K562 (cell line): ENCODE data around the gene CNNM4. TPM values are rescaled to one million over a fixed set of nuclear protein-coding genes. Genes with fewer than 3 reads are reported as not detected.

Experiments
- CCNT2 ChIP-seq: IDR thresholded peaks from 2 replicates; pipeline ENCODE4 v1.6.1; 2011; ENCODE audit warnings: borderline replicate concordance, low read depth, mild to moderate bottlenecking, moderate library complexity, mixed read lengths, low read length; ENCODE audit not compliant: insufficient read length; ENCODE audit errors: extremely low read depth
- GABPA ChIP-seq: fragments of 200-800 bp; sonication (Bioruptor generic); conservative IDR thresholded peaks from 2 replicates; pipeline ENCODE4 v1.6.1; 2016; ENCODE audit warnings: low read depth, missing genetic modification characterization, missing compliant biosample characterization
- GTF2A2 ChIP-seq: IDR thresholded peaks from 2 replicates; pipeline ENCODE4 v1.6.1; 2016; ENCODE audit warnings: mild to moderate bottlenecking, missing genetic modification characterization, missing compliant biosample characterization
- HDGF ChIP-seq: fragments of 450-650 bp; IDR thresholded peaks from 2 replicates; pipeline ENCODE4 v1.6.1; 2016
- IRF2 ChIP-seq: sonication (generic); formaldehyde crosslinking; IDR thresholded peaks from 2 replicates; pipeline ENCODE4 v1.8.1; 2022; ENCODE audit warnings: mild to moderate bottlenecking, missing genetic modification reagents
- KAT8 ChIP-seq: fragments of 450-650 bp; IDR thresholded peaks from 2 replicates; pipeline ENCODE4 v1.6.1; 2016; ENCODE audit warnings: low read depth, mild to moderate bottlenecking
- ZBTB7A ChIP-seq: IDR thresholded peaks from 2 replicates; pipeline ENCODE4 v1.6.1; 2011; ENCODE audit warnings: low read depth, mild to moderate bottlenecking, low read length, moderate library complexity, borderline replicate concordance; ENCODE audit not compliant: control insufficient read depth
- ZC3H8 ChIP-seq: fragments of 450-650 bp; IDR thresholded peaks from 2 replicates; pipeline ENCODE4 v1.6.1; 2017
- ZNF717 ChIP-seq: fragments of 250-450 bp; sonication (Bioruptor Pico); IDR thresholded peaks from 2 replicates; pipeline ENCODE4 v1.5.0; 2021
- polyA plus RNA-seq, 8 experiments: library from polyadenylated mRNA; depleted of rRNA in 4 of 8; stranded (reverse) in 5 of 8; unstranded in 3 of 8; fragments of >200 nt; fragmentation: Nextera tagmentation in 2 of 8; fragmentation: Illumina TruSeq in 1 of 8; extraction: Ambion mirVana in 2 of 8; extraction: Trizol in 1 of 8; gene quantifications; 2 replicates each; pipeline versions ENCODE4 v1.2.1 to v1.2.3, GENCODE V29; 2011 to 2014; ENCODE audit warnings: inconsistent platforms in 1 of 8, missing spikeins in 1 of 8
- total RNA-seq, 7 experiments: library from RNA; depleted of rRNA in 6 of 7; stranded (reverse); fragments of >200 nt in 6 of 7; fragmentation: Illumina TruSeq in 2 of 7; extraction: Trizol in 2 of 7; gene quantifications; 2 replicates each; pipeline versions ENCODE4 v1.2.1 to v1.2.3, GENCODE V29; 2011 to 2021; ENCODE audit warnings: low replicate concordance in 1 of 7
- TF ChIP-seq, protein P1 (sequence below), 2 experiments: fragments of 450-650 bp in 1 of 2; IDR thresholded peaks; 2 replicates each; pipeline ENCODE4 v1.6.1; 2011 to 2017; ENCODE audit warnings: low read depth in 2 of 2, antibody characterized with exemption in 1 of 2, borderline replicate concordance in 1 of 2, low read length in 1 of 2, mild to moderate bottlenecking in 1 of 2, mixed read lengths in 1 of 2; ENCODE audit not compliant: control insufficient read depth in 1 of 2
- TF ChIP-seq, protein P2 (sequence below), 2 experiments: fragments of 450-650 bp; formaldehyde crosslinking in 1 of 2; IDR thresholded peaks; 2 replicates each; pipeline versions ENCODE4 v1.4.0 to v1.6.1; 2014 to 2020; ENCODE audit warnings: mild to moderate bottlenecking in 2 of 2, borderline replicate concordance in 1 of 2, low read depth in 1 of 2

Gene CNNM4
- total and polyA plus RNA-seq, 9 of the 15 experiments (the other 6 are each of a cell fraction or from before 2014, with no cell fraction given), result 0.96 to 6.3 (median 2.8) TPM

DNA sequence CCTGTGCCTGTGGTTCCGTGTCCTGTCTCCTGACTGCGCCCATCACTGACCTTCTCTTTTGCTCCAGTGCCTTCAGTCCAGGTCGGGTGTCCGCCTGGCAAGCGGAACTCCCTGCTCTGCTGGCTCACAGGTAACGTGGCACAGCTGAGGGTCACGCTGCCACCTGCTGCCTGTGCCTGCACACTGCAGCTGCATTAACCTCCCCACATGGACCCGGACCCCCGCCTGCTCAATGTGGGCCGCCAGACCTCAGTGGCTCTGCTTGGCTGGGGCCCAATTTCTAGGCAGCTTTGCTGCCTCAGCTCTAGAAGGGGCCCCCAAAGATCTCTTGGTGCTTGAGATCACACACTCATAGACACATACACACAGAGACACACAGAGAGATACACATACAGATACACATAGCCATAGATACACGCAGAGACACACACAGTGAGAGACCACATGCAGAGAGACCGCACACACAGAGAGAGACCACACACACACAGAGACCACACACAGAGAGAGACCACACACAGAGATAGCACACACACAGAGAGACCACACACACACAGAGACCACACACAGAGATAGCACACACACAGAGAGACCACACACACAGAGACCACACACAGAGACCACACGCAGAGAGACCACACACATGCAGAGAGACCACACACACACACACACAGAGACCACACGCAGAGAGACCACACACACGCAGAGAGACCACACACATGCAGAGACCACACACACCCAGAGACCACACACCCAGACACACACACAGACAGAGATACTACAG, 40.5 kb downstream of the CNNM4 start (continued):
- no peak for TF ChIP-seq GTF2A2 (tag)
- TF ChIP-seq CCNT2, result no peak
- TF ChIP-seq, protein P1, sequence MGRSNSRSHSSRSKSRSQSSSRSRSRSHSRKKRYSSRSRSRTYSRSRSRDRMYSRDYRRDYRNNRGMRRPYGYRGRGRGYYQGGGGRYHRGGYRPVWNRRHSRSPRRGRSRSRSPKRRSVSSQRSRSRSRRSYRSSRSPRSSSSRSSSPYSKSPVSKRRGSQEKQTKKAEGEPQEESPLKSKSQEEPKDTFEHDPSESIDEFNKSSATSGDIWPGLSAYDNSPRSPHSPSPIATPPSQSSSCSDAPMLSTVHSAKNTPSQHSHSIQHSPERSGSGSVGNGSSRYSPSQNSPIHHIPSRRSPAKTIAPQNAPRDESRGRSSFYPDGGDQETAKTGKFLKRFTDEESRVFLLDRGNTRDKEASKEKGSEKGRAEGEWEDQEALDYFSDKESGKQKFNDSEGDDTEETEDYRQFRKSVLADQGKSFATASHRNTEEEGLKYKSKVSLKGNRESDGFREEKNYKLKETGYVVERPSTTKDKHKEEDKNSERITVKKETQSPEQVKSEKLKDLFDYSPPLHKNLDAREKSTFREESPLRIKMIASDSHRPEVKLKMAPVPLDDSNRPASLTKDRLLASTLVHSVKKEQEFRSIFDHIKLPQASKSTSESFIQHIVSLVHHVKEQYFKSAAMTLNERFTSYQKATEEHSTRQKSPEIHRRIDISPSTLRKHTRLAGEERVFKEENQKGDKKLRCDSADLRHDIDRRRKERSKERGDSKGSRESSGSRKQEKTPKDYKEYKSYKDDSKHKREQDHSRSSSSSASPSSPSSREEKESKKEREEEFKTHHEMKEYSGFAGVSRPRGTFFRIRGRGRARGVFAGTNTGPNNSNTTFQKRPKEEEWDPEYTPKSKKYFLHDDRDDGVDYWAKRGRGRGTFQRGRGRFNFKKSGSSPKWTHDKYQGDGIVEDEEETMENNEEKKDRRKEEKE (IDR thresholded peaks at IDR 0.05; ENCODE audit: borderline replicate concordance in 1 of 2, control insufficient read depth in 1 of 2, low read depth in 2 of 2, low read length in 1 of 2), result no peak
- TF ChIP-seq KAT8, result no peak
- TF ChIP-seq ZC3H8, result no peak
- TF ChIP-seq GABPA (tag), result no peak
- no peak for TF ChIP-seq ZNF717 (CRISPR knock-in tag)
- TF ChIP-seq, protein P2, sequence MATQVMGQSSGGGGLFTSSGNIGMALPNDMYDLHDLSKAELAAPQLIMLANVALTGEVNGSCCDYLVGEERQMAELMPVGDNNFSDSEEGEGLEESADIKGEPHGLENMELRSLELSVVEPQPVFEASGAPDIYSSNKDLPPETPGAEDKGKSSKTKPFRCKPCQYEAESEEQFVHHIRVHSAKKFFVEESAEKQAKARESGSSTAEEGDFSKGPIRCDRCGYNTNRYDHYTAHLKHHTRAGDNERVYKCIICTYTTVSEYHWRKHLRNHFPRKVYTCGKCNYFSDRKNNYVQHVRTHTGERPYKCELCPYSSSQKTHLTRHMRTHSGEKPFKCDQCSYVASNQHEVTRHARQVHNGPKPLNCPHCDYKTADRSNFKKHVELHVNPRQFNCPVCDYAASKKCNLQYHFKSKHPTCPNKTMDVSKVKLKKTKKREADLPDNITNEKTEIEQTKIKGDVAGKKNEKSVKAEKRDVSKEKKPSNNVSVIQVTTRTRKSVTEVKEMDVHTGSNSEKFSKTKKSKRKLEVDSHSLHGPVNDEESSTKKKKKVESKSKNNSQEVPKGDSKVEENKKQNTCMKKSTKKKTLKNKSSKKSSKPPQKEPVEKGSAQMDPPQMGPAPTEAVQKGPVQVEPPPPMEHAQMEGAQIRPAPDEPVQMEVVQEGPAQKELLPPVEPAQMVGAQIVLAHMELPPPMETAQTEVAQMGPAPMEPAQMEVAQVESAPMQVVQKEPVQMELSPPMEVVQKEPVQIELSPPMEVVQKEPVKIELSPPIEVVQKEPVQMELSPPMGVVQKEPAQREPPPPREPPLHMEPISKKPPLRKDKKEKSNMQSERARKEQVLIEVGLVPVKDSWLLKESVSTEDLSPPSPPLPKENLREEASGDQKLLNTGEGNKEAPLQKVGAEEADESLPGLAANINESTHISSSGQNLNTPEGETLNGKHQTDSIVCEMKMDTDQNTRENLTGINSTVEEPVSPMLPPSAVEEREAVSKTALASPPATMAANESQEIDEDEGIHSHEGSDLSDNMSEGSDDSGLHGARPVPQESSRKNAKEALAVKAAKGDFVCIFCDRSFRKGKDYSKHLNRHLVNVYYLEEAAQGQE (IDR thresholded peaks at IDR 0.05; ENCODE audit: borderline replicate concordance), result peak; percentile 40; the same call in 1 of the 2 replicates
- TF ChIP-seq, protein P2 (CRISPR knock-in tag; IDR thresholded peaks at IDR 0.05; ENCODE audit: low read depth), result no peak
- TF ChIP-seq IRF2 (CRISPR knock-in tag), result no peak
- TF ChIP-seq ZBTB7A, result peak; percentile 43; the same call in 1 of the 2 replicates
- TF ChIP-seq HDGF, result no peak
- TF ChIP-seq, all 486 proteins: peak for 10
